ENCODE results near the gene TMEM62. TPM values are rescaled to one million over a fixed set of nuclear protein-coding genes. Genes with fewer than 3 reads are reported as not detected.
"Not testable (repeated sequence)": the region's sequence is repeated elsewhere in the genome, so short reads cannot be mapped to it uniquely, and the experiment has no call there.

TMEM62 gene
- total RNA-seq, 2 experiments from 2014 or later, result 24.2 to 27.4 TPM

DNA sequence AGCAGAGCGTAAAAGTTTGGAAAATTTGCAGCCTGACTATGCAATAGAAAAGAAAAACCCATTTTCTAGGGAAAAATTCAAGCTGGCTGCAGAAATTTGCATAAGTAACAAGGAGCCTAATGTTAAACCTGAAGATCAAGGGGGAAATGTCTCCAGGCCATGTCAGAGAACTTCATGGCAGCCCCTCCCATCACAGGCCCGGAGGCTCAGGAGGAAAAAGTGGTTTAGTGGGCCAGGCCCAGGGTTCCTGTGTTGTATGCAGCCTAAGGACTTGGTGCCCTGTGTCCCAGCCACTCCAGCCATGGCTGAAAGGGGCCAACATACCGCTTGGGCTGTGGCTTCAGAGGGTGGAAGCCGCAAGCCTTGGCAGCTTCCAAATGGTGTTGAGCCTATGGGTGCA, 65.2 kb downstream of the TMEM62 start:
- intact Hi-C loops (cut with micrococcal nuclease; ENCODE audit: unreplicated experiment); H3K79me2 ChIP-seq (ENCODE audit: insufficient read depth, low read depth, low read length); H2AFZ ChIP-seq (ENCODE audit: low read length); H3K9me2 ChIP-seq (ENCODE audit: insufficient read depth, low read length); BruUV-seq (replicated peaks); H3K4me3 ChIP-seq (ENCODE audit: low read depth, low read length, poor library complexity, severe bottlenecking); DNase-seq (ENCODE audit: low spot score); H3K4me1 ChIP-seq (ENCODE audit: insufficient read depth, low read length, poor library complexity, severe bottlenecking); H3K4me2 ChIP-seq (ENCODE audit: low read length); H3K27ac ChIP-seq (ENCODE audit: low read depth, low read length, poor library complexity, severe bottlenecking); H3K9me3 ChIP-seq (ENCODE audit: low read length); CTCF ChIA-PET (ENCODE audit: unreplicated experiment); H4K20me1 ChIP-seq (ENCODE audit: insufficient read depth, low read length): not testable (repeated sequence)
- POLR2A ChIA-PET, result interaction anchor here (0.6 kb wide), 1 partner anchor 1132 kb away, joined by 4 read pairs; no protein-coding TSS in a partner anchor
- peaks cover 31% of the 10 kb centered on the region for H3K36me3 ChIP-seq (ENCODE audit: insufficient read depth, low read length)

DNA sequence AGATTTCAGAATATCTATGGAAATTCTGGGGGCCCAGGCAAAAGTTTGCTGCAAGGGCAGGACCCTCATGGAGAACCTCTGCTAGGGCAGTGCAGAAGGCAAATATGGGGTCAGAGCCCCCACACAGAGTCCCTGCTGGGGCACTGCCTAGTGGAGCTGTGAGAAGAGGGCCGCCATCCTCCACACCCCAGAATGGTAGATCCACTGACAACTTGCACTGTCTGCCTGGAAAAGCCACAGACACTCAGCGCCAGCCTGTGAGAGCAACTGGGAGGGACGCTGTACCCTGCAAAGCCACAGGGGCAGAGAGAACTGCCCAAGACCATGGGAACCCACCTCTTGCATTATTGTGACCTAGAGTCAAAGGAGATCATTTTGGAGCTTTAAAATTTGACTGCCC, 65.6 kb downstream of the TMEM62 start:
- H3K9me3 ChIP-seq (ENCODE audit: low read length), result no peaks in the 10 kb centered on the region
- H3K4me3 ChIP-seq (ENCODE audit: low read depth, low read length, poor library complexity, severe bottlenecking), result no peak overlapping the region
- no peaks in the 10 kb centered on the region for H3K79me2 ChIP-seq (ENCODE audit: insufficient read depth, low read depth, low read length)
- H3K36me3 ChIP-seq (ENCODE audit: insufficient read depth, low read length), result peaks cover 29% of the 10 kb centered on the region
- CTCF ChIA-PET (ENCODE audit: unreplicated experiment), result no interaction called here
- POLR2A ChIA-PET, result no interaction called here
- H3K4me2 ChIP-seq (ENCODE audit: low read length), result no peak overlapping the region
- intact Hi-C loops (cut with micrococcal nuclease; ENCODE audit: unreplicated experiment), result no loop called here
- H4K20me1 ChIP-seq (ENCODE audit: insufficient read depth, low read length), result no peaks in the 10 kb centered on the region
- DNase-seq (ENCODE audit: low spot score), result no peak
- no peak for TF ChIP-seq EZH2phosphoT487 (IDR thresholded peaks at IDR 0.05; ENCODE audit: borderline replicate concordance, low read depth, low read length)
- TF ChIP-seq, protein P1, sequence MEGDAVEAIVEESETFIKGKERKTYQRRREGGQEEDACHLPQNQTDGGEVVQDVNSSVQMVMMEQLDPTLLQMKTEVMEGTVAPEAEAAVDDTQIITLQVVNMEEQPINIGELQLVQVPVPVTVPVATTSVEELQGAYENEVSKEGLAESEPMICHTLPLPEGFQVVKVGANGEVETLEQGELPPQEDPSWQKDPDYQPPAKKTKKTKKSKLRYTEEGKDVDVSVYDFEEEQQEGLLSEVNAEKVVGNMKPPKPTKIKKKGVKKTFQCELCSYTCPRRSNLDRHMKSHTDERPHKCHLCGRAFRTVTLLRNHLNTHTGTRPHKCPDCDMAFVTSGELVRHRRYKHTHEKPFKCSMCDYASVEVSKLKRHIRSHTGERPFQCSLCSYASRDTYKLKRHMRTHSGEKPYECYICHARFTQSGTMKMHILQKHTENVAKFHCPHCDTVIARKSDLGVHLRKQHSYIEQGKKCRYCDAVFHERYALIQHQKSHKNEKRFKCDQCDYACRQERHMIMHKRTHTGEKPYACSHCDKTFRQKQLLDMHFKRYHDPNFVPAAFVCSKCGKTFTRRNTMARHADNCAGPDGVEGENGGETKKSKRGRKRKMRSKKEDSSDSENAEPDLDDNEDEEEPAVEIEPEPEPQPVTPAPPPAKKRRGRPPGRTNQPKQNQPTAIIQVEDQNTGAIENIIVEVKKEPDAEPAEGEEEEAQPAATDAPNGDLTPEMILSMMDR (conservative IDR thresholded peaks at IDR 0.05; ENCODE audit: low read length), result no peak
- no peaks in the 10 kb centered on the region for H3K9me2 ChIP-seq (ENCODE audit: insufficient read depth, low read length)
- no peaks in the 10 kb centered on the region for H3K4me1 ChIP-seq (ENCODE audit: insufficient read depth, low read length, poor library complexity, severe bottlenecking)
- no peak overlapping the region for H2AFZ ChIP-seq (ENCODE audit: low read length)
- H3K27ac ChIP-seq (ENCODE audit: low read depth, low read length, poor library complexity, severe bottlenecking), result no peak overlapping the region
- no TSS peak for BruUV-seq (replicated peaks)

GRCh38 chr15:43199945-43200488, 66.6 kb downstream of the TMEM62 start:
- Histone ChIP-seq H3K4me2 (ENCODE audit: low read length) (no peak overlapping the region), H3K79me2 (ENCODE audit: insufficient read depth, low read depth, low read length) (no peaks in the 10 kb centered on the region), H3K36me3 (ENCODE audit: insufficient read depth, low read length) (peaks cover 20% of the 10 kb centered on the region), H3K4me3 (ENCODE audit: low read depth, low read length, poor library complexity, severe bottlenecking) (no peak overlapping the region), H3K27ac (ENCODE audit: low read depth, low read length, poor library complexity, severe bottlenecking) (no peak overlapping the region), H3K4me1 (ENCODE audit: insufficient read depth, low read length, poor library complexity, severe bottlenecking) (no peaks in the 10 kb centered on the region), H3K9me3 (ENCODE audit: low read length) (no peaks in the 10 kb centered on the region), H2AFZ (ENCODE audit: low read length) (no peak overlapping the region), H4K20me1 (ENCODE audit: insufficient read depth, low read length) (no peaks in the 10 kb centered on the region), H3K9me2 (ENCODE audit: insufficient read depth, low read length) (no peaks in the 10 kb centered on the region)
- intact Hi-C loops (cut with micrococcal nuclease; ENCODE audit: unreplicated experiment), result no loop called here
- ChIA-PET POLR2A (no interaction called here), CTCF (ENCODE audit: unreplicated experiment) (no interaction called here)
- TF ChIP-seq, protein P1 (conservative IDR thresholded peaks at IDR 0.05; ENCODE audit: low read length), result no peak
- TF ChIP-seq EZH2phosphoT487 (IDR thresholded peaks at IDR 0.05; ENCODE audit: borderline replicate concordance, low read depth, low read length), result no peak
- BruUV-seq (replicated peaks), result no TSS peak
- DNase-seq (ENCODE audit: low spot score), result no peak
